Neutrophil (primary cell): ENCODE measurements around the gene ASIP.
A peak's percentile ranks its signal among the peaks of the same experiment; 100 is the strongest.

Experiments
- H3K27ac ChIP-seq: fragments of 200-600 bp; sonication (generic); 2 replicates; pipeline ENCODE4 v1.5.1; 2016; ENCODE audit warnings: mild to moderate bottlenecking, moderate library complexity
- H3K27me3 ChIP-seq: fragments of 200-600 bp; sonication (generic); 2 replicates; pipeline ENCODE4 v1.6.0; 2016; ENCODE audit warnings: mild to moderate bottlenecking
- H3K36me3 ChIP-seq: fragments of 200-600 bp; sonication (generic); 2 replicates; pipeline ENCODE4 v1.5.1; 2017
- H3K4me1 ChIP-seq, 2 experiments: fragments of 200-600 bp in 1 of 2; sonication (generic) in 1 of 2; 1 replicate in 1 of 2; 2 replicates in 1 of 2; pipeline versions ENCODE4 v1.5.1 to v1.6.1; 2013 to 2016; ENCODE audit warnings: low read depth in 1 of 2, low read length in 1 of 2, mild to moderate bottlenecking in 1 of 2, moderate library complexity in 1 of 2; ENCODE audit not compliant: control insufficient read depth in 1 of 2, insufficient read depth in 1 of 2
- H3K4me3 ChIP-seq, 2 experiments: fragments of 200-600 bp in 1 of 2; sonication (generic) in 1 of 2; 1 replicate in 1 of 2; 2 replicates in 1 of 2; pipeline ENCODE4 v1.5.1; 2013 to 2016; ENCODE audit warnings: low read depth in 1 of 2, low read length in 1 of 2, mild to moderate bottlenecking in 1 of 2, moderate library complexity in 1 of 2
- H3K9me3 ChIP-seq: fragments of 200-600 bp; sonication (generic); 2 replicates; pipeline ENCODE4 v1.5.1; 2016
- TF ChIP-seq, protein P1 (sequence below): fragments of 200-600 bp; sonication (generic); IDR thresholded peaks from 2 replicates; pipeline ENCODE4 v1.5.1; 2016; ENCODE audit warnings: antibody characterized with exemption

ASIP gene

DNA sequence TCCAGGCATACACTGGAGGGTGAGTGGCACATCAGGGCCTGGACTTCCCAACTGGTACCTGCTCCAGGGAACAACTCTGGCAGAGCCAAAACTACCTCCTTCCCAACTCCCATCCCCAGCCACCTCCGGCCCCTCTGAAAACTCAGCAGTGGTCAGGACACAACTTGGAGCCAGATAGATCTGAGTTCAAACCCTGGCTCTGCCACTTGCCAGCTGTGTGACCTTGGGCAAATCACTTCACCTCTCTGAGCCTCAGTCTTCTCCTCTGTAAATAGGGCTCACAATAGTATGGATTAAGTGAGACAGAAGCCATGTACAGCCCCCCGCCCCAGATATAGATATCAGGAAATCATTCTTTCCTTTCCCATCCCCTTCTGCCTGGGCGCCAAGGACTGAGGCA lies 51.3 kb downstream of the ASIP start:
- no peaks in the 10 kb centered on the region for H3K27me3 ChIP-seq
- peaks cover 34% of the 10 kb centered on the region for H3K36me3 ChIP-seq
- H3K4me1 ChIP-seq = peaks cover 17 to 18% of the 10 kb centered on the region in 2 experiments
- H3K4me3 ChIP-seq = no peak overlapping the region
- peak overlapping the region; percentile 55 for H3K27ac ChIP-seq
- H3K9me3 ChIP-seq = no peaks in the 10 kb centered on the region
- TF ChIP-seq, protein P1, sequence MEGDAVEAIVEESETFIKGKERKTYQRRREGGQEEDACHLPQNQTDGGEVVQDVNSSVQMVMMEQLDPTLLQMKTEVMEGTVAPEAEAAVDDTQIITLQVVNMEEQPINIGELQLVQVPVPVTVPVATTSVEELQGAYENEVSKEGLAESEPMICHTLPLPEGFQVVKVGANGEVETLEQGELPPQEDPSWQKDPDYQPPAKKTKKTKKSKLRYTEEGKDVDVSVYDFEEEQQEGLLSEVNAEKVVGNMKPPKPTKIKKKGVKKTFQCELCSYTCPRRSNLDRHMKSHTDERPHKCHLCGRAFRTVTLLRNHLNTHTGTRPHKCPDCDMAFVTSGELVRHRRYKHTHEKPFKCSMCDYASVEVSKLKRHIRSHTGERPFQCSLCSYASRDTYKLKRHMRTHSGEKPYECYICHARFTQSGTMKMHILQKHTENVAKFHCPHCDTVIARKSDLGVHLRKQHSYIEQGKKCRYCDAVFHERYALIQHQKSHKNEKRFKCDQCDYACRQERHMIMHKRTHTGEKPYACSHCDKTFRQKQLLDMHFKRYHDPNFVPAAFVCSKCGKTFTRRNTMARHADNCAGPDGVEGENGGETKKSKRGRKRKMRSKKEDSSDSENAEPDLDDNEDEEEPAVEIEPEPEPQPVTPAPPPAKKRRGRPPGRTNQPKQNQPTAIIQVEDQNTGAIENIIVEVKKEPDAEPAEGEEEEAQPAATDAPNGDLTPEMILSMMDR = no peak

DNA sequence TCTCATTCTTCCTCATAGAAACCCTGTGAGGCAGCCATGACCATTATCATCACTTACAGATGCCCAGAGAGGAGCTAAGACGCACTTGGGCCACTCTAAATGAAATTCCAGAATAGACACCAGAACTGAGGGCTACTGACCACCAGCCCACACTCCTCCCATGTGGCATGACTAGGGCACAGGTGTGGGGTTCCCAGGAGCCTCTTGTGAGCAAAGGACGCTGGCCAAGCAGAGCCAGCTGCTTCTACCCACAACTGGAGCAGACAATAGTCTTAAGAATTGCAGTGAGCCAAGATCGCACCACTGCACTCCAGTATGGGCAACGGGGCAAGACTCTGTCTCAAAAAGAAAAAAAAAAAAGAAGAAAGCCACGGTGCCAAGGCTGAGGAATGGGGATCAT lies 51.9 kb downstream of the ASIP start:
- Histone ChIP-seq H3K27me3 (no peaks in the 10 kb centered on the region), H3K9me3 (no peaks in the 10 kb centered on the region), H3K4me3 (no peak overlapping the region), H3K27ac (peak overlapping the region; percentile 55), H3K36me3 (peaks cover 28% of the 10 kb centered on the region), H3K4me1 (peaks cover 17 to 18% of the 10 kb centered on the region in 2 experiments)
- TF ChIP-seq, protein P1 = no peak

DNA sequence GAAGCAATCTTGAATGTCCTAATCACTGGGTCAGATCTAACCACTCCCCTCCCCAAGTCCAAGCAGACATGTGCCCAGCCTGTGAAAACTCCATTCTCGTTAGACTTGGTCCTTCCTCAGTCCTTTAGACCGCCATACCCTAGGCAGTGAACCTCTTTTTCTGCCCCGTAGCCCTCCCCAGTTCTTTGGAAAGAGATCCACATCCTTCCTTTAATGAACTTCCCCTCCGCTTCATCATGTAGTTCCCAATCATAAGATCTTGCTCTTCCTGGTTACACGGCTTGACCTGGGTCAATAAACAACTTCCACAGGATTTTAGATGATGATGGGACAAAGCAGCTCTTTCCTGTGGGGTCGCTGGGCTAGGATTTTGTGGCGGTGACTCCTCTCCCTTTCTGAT lies 52.4 kb downstream of the ASIP start:
- H3K27ac ChIP-seq = peak overlapping the region; percentile 55

DNA sequence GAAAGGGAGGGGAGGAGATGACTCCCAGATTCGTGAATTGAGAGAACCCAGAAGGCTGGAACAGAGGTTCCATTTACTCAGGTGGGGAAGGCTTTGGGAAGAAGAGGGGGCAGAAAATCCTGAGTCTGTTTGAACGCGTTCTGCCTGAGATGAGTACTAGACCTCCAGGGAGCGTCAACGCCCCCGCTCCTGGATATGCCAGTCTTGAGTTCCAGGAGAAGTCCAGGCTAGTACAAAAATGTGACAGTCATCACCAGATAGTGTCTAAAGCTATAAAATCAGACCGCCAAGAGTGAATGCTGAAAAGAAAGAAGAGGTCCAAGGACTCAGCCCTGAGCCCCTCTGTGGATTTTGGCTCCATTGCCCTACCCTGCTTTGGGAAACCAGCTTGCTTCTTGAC lies 53.3 kb downstream of the ASIP start:
- Histone ChIP-seq H3K27me3 (no peaks in the 10 kb centered on the region), H3K36me3 (peaks cover 26% of the 10 kb centered on the region), H3K27ac (no peak overlapping the region), H3K4me1 (peaks cover 18 to 21% of the 10 kb centered on the region in 2 experiments), H3K9me3 (no peaks in the 10 kb centered on the region), H3K4me3 (no peak overlapping the region)
- TF ChIP-seq, protein P1 = no peak

More for the DNA sequence above, 52.4 kb downstream of the ASIP start:
- no peaks in the 10 kb centered on the region for H3K27me3 ChIP-seq
- H3K9me3 ChIP-seq = no peaks in the 10 kb centered on the region
- no peak overlapping the region for H3K4me3 ChIP-seq
- peaks cover 17 to 18% of the 10 kb centered on the region in 2 experiments for H3K4me1 ChIP-seq
- H3K36me3 ChIP-seq = peaks cover 26% of the 10 kb centered on the region
- TF ChIP-seq, protein P1 = no peak

DNA sequence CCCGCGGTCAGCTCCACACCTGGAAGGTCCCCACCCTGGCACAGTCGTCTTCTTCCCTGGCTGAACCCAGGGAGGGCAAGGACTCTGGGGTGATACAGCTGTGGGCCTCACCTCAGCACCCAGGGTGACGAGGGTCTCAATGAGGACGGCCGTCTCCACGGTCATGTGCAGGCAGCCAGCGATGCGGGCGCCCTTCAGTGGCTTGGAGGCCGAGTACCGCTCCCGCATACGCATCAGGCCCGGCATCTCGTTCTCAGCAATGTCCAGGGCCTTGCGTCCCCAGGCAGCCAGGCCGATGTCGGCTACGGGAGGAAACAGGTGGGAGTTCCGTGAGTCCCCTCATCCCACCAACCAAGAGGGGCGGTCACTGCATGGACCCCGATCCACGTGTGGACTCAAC lies 54.1 kb downstream of the ASIP start:
- no peaks in the 10 kb centered on the region for H3K27me3 ChIP-seq

More for the DNA sequence above, 54.1 kb downstream of the ASIP start:
- Histone ChIP-seq H3K4me3 (no peak overlapping the region), H3K36me3 (peaks cover 19% of the 10 kb centered on the region), H3K4me1 (peaks cover 18 to 21% of the 10 kb centered on the region in 2 experiments), H3K9me3 (no peaks in the 10 kb centered on the region), H3K27ac (no peak overlapping the region)
- TF ChIP-seq, protein P1 = no peak
